ENCODE measurements around the gene EPHA4. TPM values are rescaled to one million over a fixed set of nuclear protein-coding genes. Genes with fewer than 3 reads are reported as not detected.

EPHA4 gene
- total and polyA plus RNA-seq, 5 experiments from 2014 or later = 0.41 to 9.7 (median 4.5) TPM

- H3K4me3 Mint-ChIP-seq = no peak overlapping the region
- peaks cover 0 to 7% (median 5%) of the 10 kb centered on the region in 5 donors for H3K27me3 Mint-ChIP-seq
- H3K9me3 Mint-ChIP-seq = no peaks in the 10 kb centered on the region
- ATAC-seq (no peak), DNase-seq (no peak)
- POLR2A ChIA-PET = interaction anchor here (0.6 kb wide), 1 partner anchor 22 kb away, joined by 3 read pairs; no protein-coding TSS in a partner anchor
- peaks cover 0 to 6% (median 3%) of the 10 kb centered on the region in 4 donors for H3K4me1 Mint-ChIP-seq
- no peak overlapping the region for H3K27ac Mint-ChIP-seq
- H3K36me3 Mint-ChIP-seq = no peaks in the 10 kb centered on the region
These were observed 117.5 kb downstream of the EPHA4 start for GRCh38 chr2:221454459-221455105.

GRCh38 chr2:221451862-221452788 lies 120.0 kb downstream of the EPHA4 start:
- DNase-seq (no peak), ATAC-seq (no peak)
- POLR2A ChIA-PET = no interaction called here
- Mint-ChIP-seq H3K9me3 (no peaks in the 10 kb centered on the region), H3K27ac (no peak overlapping the region), H3K27me3 (no peaks in the 10 kb centered on the region), H3K4me1 (peaks cover 0 to 12% (median 4%) of the 10 kb centered on the region in 4 donors), H3K4me3 (no peak overlapping the region), H3K36me3 (no peaks in the 10 kb centered on the region)

- ATAC-seq (no peak), DNase-seq (no peak)
- Mint-ChIP-seq H3K36me3 (no peaks in the 10 kb centered on the region), H3K27ac (no peak overlapping the region), H3K4me1 (peaks cover 0 to 12% (median 0%) of the 10 kb centered on the region in 4 donors), H3K4me3 (no peak overlapping the region), H3K9me3 (no peaks in the 10 kb centered on the region), H3K27me3 (peaks cover 0 to 2% (median 0%) of the 10 kb centered on the region in 5 donors)
- POLR2A ChIA-PET = no interaction called here
These were observed 121.8 kb downstream of the EPHA4 start for GRCh38 chr2:221450280-221450679.

- POLR2A ChIA-PET = no interaction called here
- Mint-ChIP-seq H3K9me3 (no peaks in the 10 kb centered on the region), H3K27ac (no peak overlapping the region), H3K36me3 (no peaks in the 10 kb centered on the region), H3K27me3 (peaks cover 0 to 2% (median 0%) of the 10 kb centered on the region in 5 donors), H3K4me1 (peaks cover 0 to 12% (median 0%) of the 10 kb centered on the region in 4 donors), H3K4me3 (no peak overlapping the region)
- DNase-seq (no peak), ATAC-seq (no peak)
These were observed 122.7 kb downstream of the EPHA4 start for GRCh38 chr2:221449406-221449805.

GRCh38 chr2:221448844-221449390 lies 123.2 kb downstream of the EPHA4 start:
- H3K4me1 Mint-ChIP-seq = peaks cover 0 to 12% (median 0%) of the 10 kb centered on the region in 4 donors
- DNase-seq (no peak), ATAC-seq (no peak)
- POLR2A ChIA-PET = no interaction called here
- H3K4me3 Mint-ChIP-seq = no peak overlapping the region
- peaks cover 0 to 2% (median 0%) of the 10 kb centered on the region in 5 donors for H3K27me3 Mint-ChIP-seq
- no peaks in the 10 kb centered on the region for H3K9me3 Mint-ChIP-seq
- no peak overlapping the region for H3K27ac Mint-ChIP-seq
- no peaks in the 10 kb centered on the region for H3K36me3 Mint-ChIP-seq

- Mint-ChIP-seq H3K9me3 (no peaks in the 10 kb centered on the region), H3K4me1 (peaks cover 0 to 12% (median 0%) of the 10 kb centered on the region in 4 donors), H3K4me3 (no peak overlapping the region), H3K36me3 (no peaks in the 10 kb centered on the region), H3K27me3 (peaks cover 0 to 2% (median 0%) of the 10 kb centered on the region in 5 donors), H3K27ac (no peak overlapping the region)
- ATAC-seq (no peak), DNase-seq (no peak)
- POLR2A ChIA-PET = no interaction called here
These were observed 123.9 kb downstream of the EPHA4 start for GRCh38 chr2:221448057-221448843.

GRCh38 chr2:221447310-221447709 lies 124.8 kb downstream of the EPHA4 start:
- Mint-ChIP-seq H3K9me3 (no peaks in the 10 kb centered on the region), H3K4me3 (no peak overlapping the region), H3K4me1 (peaks cover 0 to 12% (median 0%) of the 10 kb centered on the region in 4 donors), H3K27me3 (peaks cover 0 to 2% (median 0%) of the 10 kb centered on the region in 5 donors), H3K36me3 (no peaks in the 10 kb centered on the region), H3K27ac (no peak overlapping the region)
- DNase-seq (no peak), ATAC-seq (no peak)
- POLR2A ChIA-PET = no interaction called here

- no peak overlapping the region for H3K27ac Mint-ChIP-seq
- POLR2A ChIA-PET = no interaction called here
- H3K4me3 Mint-ChIP-seq = no peak overlapping the region
- H3K4me1 Mint-ChIP-seq = peaks cover 0 to 8% (median 0%) of the 10 kb centered on the region in 4 donors
- peaks cover 0 to 2% (median 0%) of the 10 kb centered on the region in 5 donors for H3K27me3 Mint-ChIP-seq
- ATAC-seq (no peak), DNase-seq (no peak)
- no peaks in the 10 kb centered on the region for H3K36me3 Mint-ChIP-seq
- H3K9me3 Mint-ChIP-seq = no peaks in the 10 kb centered on the region
These were observed 126.0 kb downstream of the EPHA4 start for GRCh38 chr2:221446140-221446539.

- peaks cover 0 to 6% (median 0%) of the 10 kb centered on the region in 4 donors for H3K4me1 Mint-ChIP-seq
- DNase-seq (no peak), ATAC-seq (no peak)
- POLR2A ChIA-PET = no interaction called here
- H3K9me3 Mint-ChIP-seq = no peaks in the 10 kb centered on the region
- H3K36me3 Mint-ChIP-seq = no peaks in the 10 kb centered on the region
- no peak overlapping the region for H3K4me3 Mint-ChIP-seq
- H3K27me3 Mint-ChIP-seq = peaks cover 0 to 2% (median 0%) of the 10 kb centered on the region in 5 donors
- H3K27ac Mint-ChIP-seq = no peak overlapping the region
These were observed 128.0 kb downstream of the EPHA4 start for GRCh38 chr2:221444106-221444505.

- no peak for ATAC-seq
- POLR2A ChIA-PET = no interaction called here
- peaks cover 0 to 2% (median 0%) of the 10 kb centered on the region in 5 donors for H3K27me3 Mint-ChIP-seq
- peaks cover 0 to 1% (median 0%) of the 10 kb centered on the region in 4 donors for H3K4me1 Mint-ChIP-seq
- H3K36me3 Mint-ChIP-seq = no peaks in the 10 kb centered on the region
- H3K27ac Mint-ChIP-seq = no peak overlapping the region
- DNase-seq = no peak
- H3K4me3 Mint-ChIP-seq = no peak overlapping the region
- H3K9me3 Mint-ChIP-seq = no peaks in the 10 kb centered on the region
These were observed 128.5 kb downstream of the EPHA4 start for GRCh38 chr2:221443645-221444044.

- ATAC-seq = peak in 1 of 2 donors; percentile 14
- Mint-ChIP-seq H3K27ac (no peak overlapping the region), H3K4me3 (no peak overlapping the region), H3K27me3 (peaks cover 0 to 2% (median 0%) of the 10 kb centered on the region in 5 donors), H3K4me1 (no peaks in the 10 kb centered on the region), H3K36me3 (no peaks in the 10 kb centered on the region), H3K9me3 (no peaks in the 10 kb centered on the region)
- no peak for DNase-seq
- POLR2A ChIA-PET = no interaction called here
These were observed 130.0 kb downstream of the EPHA4 start for GRCh38 chr2:221442128-221442527.

GRCh38 chr2:221439761-221440479 lies 132.2 kb downstream of the EPHA4 start:
- no peaks in the 10 kb centered on the region for H3K4me1 Mint-ChIP-seq
- POLR2A ChIA-PET = interaction anchor here (0.6 to 0.7 kb wide), 2 partner anchors 23 to 87 kb away, joined by 3 to 4 read pairs; no protein-coding TSS in a partner anchor
- H3K27me3 Mint-ChIP-seq = peaks cover 0 to 3% (median 0%) of the 10 kb centered on the region in 5 donors
- H3K9me3 Mint-ChIP-seq = no peaks in the 10 kb centered on the region
- DNase-seq (no peak), ATAC-seq (no peak)
- H3K4me3 Mint-ChIP-seq = no peak overlapping the region
- H3K27ac Mint-ChIP-seq = peak overlapping the region in 1 of 10 donors; percentile 43
- H3K36me3 Mint-ChIP-seq = no peaks in the 10 kb centered on the region

Measured in naive thymus-derived CD8-positive, alpha-beta T cell (primary cell).